A673 (cell line): ENCODE data around the gene HDAC2. TPM values are rescaled to one million over a fixed set of nuclear protein-coding genes. Genes with fewer than 3 reads are reported as not detected.
"Not testable (repeated sequence)": the region's sequence is repeated elsewhere in the genome, so short reads cannot be mapped to it uniquely, and the experiment has no call there.

Experiments
- BruUV-seq: library from RNA; stranded (reverse); fragments of 400-500 nt; replicated peaks from 2 replicates; lab custom pipeline; 2021; lab: Mats Ljungman, UMichigan
- CTCF ChIA-PET: fragments of 300-600 bp; sonication (Branson Sonifier 250); formaldehyde crosslinking; loops from one replicate; lab custom pipeline; 2022; ENCODE audit warnings: antibody characterized with exemption; lab: Charles Lee
- POLR2A ChIA-PET: fragments of 300-600 bp; sonication (Branson Sonifier 250); formaldehyde crosslinking; loops from one replicate; lab custom pipeline; 2022; ENCODE audit warnings: antibody characterized with exemption; ENCODE audit not compliant: low non-redundant PET; lab: Charles Lee
- DNase-seq: peaks from one replicate; pipeline ENCODE4 v3.0.0-alpha.2; 2015; ENCODE audit warnings: low spot score
- H3K27ac ChIP-seq: fragments of 200-600 bp; sonication (generic); 2 replicates; pipeline ENCODE4 v1.5.1; 2016; ENCODE audit warnings: mixed run types, low read depth, mild to moderate bottlenecking, mixed read lengths, antibody characterized with exemption, low read length; ENCODE audit not compliant: poor library complexity, severe bottlenecking
- H3K27me3 ChIP-seq: fragments of 200-600 bp; sonication (generic); replicated peaks from 2 replicates; pipeline ENCODE4 v1.6.1; 2017; ENCODE audit warnings: mixed run types, low read depth, mild to moderate bottlenecking, mixed read lengths, antibody characterized with exemption, low read length; ENCODE audit not compliant: insufficient read depth, poor library complexity
- H3K36me3 ChIP-seq: fragments of 200-600 bp; sonication (generic); 2 replicates; pipeline ENCODE4 v1.6.1; 2016; ENCODE audit warnings: mixed run types, mild to moderate bottlenecking, mixed read lengths, antibody characterized with exemption, low read length; ENCODE audit not compliant: insufficient read depth, poor library complexity, severe bottlenecking
- H3K4me1 ChIP-seq: fragments of 200-600 bp; sonication (generic); 2 replicates; pipeline ENCODE4 v1.6.1; 2017; ENCODE audit warnings: mixed run types, mild to moderate bottlenecking, mixed read lengths, antibody characterized with exemption, low read length; ENCODE audit not compliant: insufficient read depth, poor library complexity, severe bottlenecking
- H3K4me3 ChIP-seq: fragments of 200-600 bp; sonication (generic); 2 replicates; pipeline ENCODE4 v1.5.1; 2016; ENCODE audit warnings: low read depth, mixed run types, mild to moderate bottlenecking, mixed read lengths, low read length; ENCODE audit not compliant: poor library complexity, severe bottlenecking
- H3K9me3 ChIP-seq: fragments of 200-600 bp; sonication (generic); 2 replicates; pipeline ENCODE4 v1.6.1; 2016; ENCODE audit warnings: mixed run types, low read depth, mild to moderate bottlenecking, mixed read lengths, antibody characterized with exemption, low read length; ENCODE audit not compliant: poor library complexity, severe bottlenecking
- EZH2 ChIP-seq: fragments of 200-600 bp; sonication (generic); IDR thresholded peaks from 2 replicates; pipeline ENCODE4 v1.6.1; 2017; ENCODE audit warnings: borderline replicate concordance, low read depth, mild to moderate bottlenecking, mixed read lengths, antibody characterized with exemption, low read length; ENCODE audit not compliant: poor library complexity, severe bottlenecking
- intact Hi-C: fragments of 100-400 bp; cut with micrococcal nuclease; formaldehyde crosslinking; loops from one replicate; pipeline ENCODE4 v1.10.0; 2022; ENCODE audit not compliant: unreplicated experiment
- total RNA-seq: library from RNA; stranded (reverse); gene quantifications from 2 replicates; pipeline ENCODE4 v1.2.3, GENCODE V29; 2021
- TF ChIP-seq, protein P1 (sequence below): fragments of 300-800, 200-600 bp; sonication (generic); conservative IDR thresholded peaks from 2 replicates; pipeline ENCODE4 v1.5.1; 2017; ENCODE audit warnings: low read depth, mild to moderate bottlenecking, antibody characterized with exemption, low read length, moderate library complexity, mixed read lengths

HDAC2 gene
- total RNA-seq, 1 experiment from 2014 or later: 257 TPM

DNA sequence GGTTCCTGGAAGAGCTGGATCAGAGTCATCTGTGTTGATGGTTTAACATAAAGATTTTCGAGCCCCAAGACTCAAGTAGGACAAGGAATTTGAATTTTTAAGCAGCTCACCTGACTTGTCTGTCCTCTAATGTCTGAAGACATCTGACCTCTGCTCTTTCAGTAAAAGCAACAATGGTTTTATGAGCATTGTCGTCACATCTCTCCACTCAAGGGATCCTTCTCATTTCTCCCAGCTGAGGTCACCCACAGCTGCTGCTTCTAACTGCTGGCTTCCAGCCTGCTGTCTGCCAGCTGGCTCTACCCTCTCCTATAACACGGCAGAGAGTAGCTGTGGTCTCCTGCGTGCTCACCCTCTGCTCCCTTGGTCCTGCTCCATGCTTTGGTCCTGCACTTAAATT is 24.7 kb upstream of the HDAC2 start:
- ChIA-PET POLR2A (no interaction called here), CTCF (interaction anchor here (1.2 to 2.1 kb wide), 2 partner anchors 113 to 309 kb away, joined by 6 to 21 read pairs; no protein-coding TSS in a partner anchor)
- Histone ChIP-seq H3K4me3 (no peak overlapping the region), H3K27me3 (no peaks in the 10 kb centered on the region), H3K36me3 (no peaks in the 10 kb centered on the region), H3K4me1 (no peaks in the 10 kb centered on the region), H3K9me3 (no peaks in the 10 kb centered on the region), H3K27ac (no peak overlapping the region)
- BruUV-seq: no TSS peak
- intact Hi-C loops: loop anchor here (1.0 to 2.0 kb wide), 2 partner anchors 113 to 309 kb away; no protein-coding TSS in a partner anchor
- TF ChIP-seq, protein P1, sequence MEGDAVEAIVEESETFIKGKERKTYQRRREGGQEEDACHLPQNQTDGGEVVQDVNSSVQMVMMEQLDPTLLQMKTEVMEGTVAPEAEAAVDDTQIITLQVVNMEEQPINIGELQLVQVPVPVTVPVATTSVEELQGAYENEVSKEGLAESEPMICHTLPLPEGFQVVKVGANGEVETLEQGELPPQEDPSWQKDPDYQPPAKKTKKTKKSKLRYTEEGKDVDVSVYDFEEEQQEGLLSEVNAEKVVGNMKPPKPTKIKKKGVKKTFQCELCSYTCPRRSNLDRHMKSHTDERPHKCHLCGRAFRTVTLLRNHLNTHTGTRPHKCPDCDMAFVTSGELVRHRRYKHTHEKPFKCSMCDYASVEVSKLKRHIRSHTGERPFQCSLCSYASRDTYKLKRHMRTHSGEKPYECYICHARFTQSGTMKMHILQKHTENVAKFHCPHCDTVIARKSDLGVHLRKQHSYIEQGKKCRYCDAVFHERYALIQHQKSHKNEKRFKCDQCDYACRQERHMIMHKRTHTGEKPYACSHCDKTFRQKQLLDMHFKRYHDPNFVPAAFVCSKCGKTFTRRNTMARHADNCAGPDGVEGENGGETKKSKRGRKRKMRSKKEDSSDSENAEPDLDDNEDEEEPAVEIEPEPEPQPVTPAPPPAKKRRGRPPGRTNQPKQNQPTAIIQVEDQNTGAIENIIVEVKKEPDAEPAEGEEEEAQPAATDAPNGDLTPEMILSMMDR: no peak
- no peak for TF ChIP-seq EZH2
- peak; percentile 55 for DNase-seq

DNA sequence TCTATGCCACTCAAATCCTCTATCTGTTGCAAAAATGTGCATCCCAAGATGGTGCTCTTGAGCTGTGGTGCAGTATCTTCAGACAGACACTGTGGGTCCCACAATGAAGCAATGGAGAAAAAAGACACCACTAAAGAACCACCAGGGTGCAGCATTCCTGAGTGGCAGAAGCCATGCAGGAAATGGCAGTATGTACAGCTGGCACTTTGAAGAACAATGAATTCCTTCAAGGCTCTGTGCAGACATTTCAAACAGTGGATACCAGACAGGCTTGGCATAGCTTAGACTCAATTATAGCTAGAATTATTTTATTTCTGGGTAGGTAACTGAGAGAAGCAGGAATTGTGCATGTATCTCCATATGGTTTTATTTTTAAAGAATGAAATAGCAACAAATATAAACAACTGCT is 24.0 kb upstream of the HDAC2 start:
- no peaks in the 10 kb centered on the region for H3K4me1 ChIP-seq
- H3K27ac ChIP-seq: no peak overlapping the region
- TF ChIP-seq, protein P1: peak; percentile 87
- no peak for TF ChIP-seq EZH2
- BruUV-seq: no TSS peak
- ChIA-PET CTCF (interaction anchor here (1.2 to 2.1 kb wide), 2 partner anchors 113 to 309 kb away, joined by 6 to 21 read pairs; no protein-coding TSS in a partner anchor), POLR2A (no interaction called here)
- no peak overlapping the region for H3K4me3 ChIP-seq
- no peaks in the 10 kb centered on the region for H3K27me3 ChIP-seq
- H3K9me3 ChIP-seq: no peaks in the 10 kb centered on the region
- intact Hi-C loops: loop anchor here (1.0 to 2.0 kb wide), 2 partner anchors 113 to 310 kb away; no protein-coding TSS in a partner anchor
- DNase-seq: peak; percentile 88
- no peaks in the 10 kb centered on the region for H3K36me3 ChIP-seq

DNA sequence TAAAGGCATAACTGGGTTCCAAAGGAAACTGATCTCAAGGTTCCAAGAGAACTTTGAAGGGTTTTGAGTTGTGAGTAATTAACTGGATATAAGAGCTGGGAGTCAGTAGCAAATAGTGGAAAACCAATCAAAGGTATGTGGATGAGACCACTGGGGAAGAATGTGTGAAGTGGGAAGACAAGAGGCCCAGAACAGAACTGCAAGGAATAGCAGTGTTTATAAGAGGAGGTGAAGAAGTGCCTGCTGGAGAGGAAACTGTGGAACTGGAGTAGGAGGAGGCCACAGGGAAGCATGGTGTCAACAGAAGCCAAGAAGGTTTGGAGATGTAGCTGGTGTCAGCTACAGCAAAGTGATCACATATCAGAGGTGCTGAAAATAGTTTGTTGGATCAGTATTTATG is 18.7 kb upstream of the HDAC2 start:
- H3K9me3 ChIP-seq: no peaks in the 10 kb centered on the region
- no peaks in the 10 kb centered on the region for H3K4me1 ChIP-seq
- intact Hi-C loops: no loop called here
- TF ChIP-seq, protein P1: no peak
- DNase-seq: no peak
- no peaks in the 10 kb centered on the region for H3K36me3 ChIP-seq
- ChIA-PET POLR2A (interaction anchor here (0.6 kb wide), 1 partner anchor 1037 kb away, joined by 3 read pairs; no protein-coding TSS in a partner anchor), CTCF (no interaction called here)
- no peak overlapping the region for H3K4me3 ChIP-seq
- H3K27me3 ChIP-seq: no peaks in the 10 kb centered on the region
- H3K27ac ChIP-seq: no peak overlapping the region
- BruUV-seq: no TSS peak

DNA sequence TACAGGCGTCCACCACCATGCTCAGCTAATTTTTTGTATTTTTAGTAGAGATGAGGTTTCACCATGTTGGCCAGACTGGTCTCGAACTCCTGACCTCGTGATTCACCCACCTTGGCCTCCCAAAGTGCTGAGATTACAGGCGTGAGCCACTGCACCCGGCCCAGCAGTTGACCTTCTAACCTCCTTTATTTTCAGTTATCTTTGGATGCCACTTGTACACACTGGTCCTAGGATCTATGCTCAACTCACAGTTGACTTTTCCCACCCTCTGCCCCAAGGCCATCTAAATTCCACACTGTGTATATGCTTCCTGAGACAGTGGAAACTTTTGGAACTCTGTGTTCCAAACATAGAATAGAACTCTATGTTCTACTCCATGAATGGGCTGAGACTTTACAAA is 11.7 kb upstream of the HDAC2 start:
- H3K4me3 ChIP-seq, CTCF ChIA-PET, H3K27me3 ChIP-seq, H3K4me1 ChIP-seq, DNase-seq, H3K9me3 ChIP-seq, POLR2A ChIA-PET, BruUV-seq, H3K27ac ChIP-seq, H3K36me3 ChIP-seq: not testable (repeated sequence)
- intact Hi-C loops: loop anchor here (5.0 kb wide), 1 partner anchor 125 kb away; no protein-coding TSS in a partner anchor
